Ovary (tissue), 3 donors: Measurements from ENCODE around the gene TBCD.

Experiments used
- POLR2A ChIP-seq: fragments of 450-650 bp; IDR thresholded peaks from one replicate; pipeline ENCODE4 v1.6.1; 2017; ENCODE audit warnings: antibody characterized with exemption, mild to moderate bottlenecking, moderate library complexity
- TF ChIP-seq, protein P1 (sequence below), 3 donors: fragments of 450-650 bp in 2 of 3; fragments of 200-600 bp in 1 of 3; IDR thresholded peaks; one replicate each; pipeline versions ENCODE4 v1.5.1 to v1.8.0; 2016 to 2022; ENCODE audit warnings: antibody characterized with exemption in 3 of 3, mild to moderate bottlenecking in 1 of 3
- donor health status: DM: no; HTN: no; CAD: no.

DNA sequence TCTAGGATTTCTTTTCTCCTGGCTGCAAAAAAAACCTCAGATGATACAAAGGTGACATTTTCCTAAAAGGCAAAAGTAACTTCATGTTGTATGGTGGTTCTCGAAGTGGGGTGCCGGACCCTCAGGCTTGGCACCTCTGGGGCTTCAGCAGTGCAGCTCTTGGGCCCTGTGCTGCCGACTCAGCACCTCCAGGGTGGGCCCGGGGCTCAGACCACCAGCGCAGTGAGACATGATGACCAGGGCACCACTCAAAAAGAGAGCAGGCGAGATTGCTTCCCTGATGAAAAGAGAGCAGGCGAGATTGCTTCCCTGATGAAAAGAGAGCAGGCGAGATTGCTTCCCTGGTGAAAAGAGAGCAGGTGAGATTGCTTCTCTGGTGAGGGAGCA lies 186.6 kb downstream of the TBCD start:
- TF ChIP-seq, protein P1, sequence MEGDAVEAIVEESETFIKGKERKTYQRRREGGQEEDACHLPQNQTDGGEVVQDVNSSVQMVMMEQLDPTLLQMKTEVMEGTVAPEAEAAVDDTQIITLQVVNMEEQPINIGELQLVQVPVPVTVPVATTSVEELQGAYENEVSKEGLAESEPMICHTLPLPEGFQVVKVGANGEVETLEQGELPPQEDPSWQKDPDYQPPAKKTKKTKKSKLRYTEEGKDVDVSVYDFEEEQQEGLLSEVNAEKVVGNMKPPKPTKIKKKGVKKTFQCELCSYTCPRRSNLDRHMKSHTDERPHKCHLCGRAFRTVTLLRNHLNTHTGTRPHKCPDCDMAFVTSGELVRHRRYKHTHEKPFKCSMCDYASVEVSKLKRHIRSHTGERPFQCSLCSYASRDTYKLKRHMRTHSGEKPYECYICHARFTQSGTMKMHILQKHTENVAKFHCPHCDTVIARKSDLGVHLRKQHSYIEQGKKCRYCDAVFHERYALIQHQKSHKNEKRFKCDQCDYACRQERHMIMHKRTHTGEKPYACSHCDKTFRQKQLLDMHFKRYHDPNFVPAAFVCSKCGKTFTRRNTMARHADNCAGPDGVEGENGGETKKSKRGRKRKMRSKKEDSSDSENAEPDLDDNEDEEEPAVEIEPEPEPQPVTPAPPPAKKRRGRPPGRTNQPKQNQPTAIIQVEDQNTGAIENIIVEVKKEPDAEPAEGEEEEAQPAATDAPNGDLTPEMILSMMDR (IDR thresholded peaks at IDR 0.05) = no peak
- TF ChIP-seq POLR2A = no peak
